Motor neuron (in vitro differentiated cells): ENCODE data around the gene VPS13D. TPM values are rescaled to one million over a fixed set of nuclear protein-coding genes. Genes with fewer than 3 reads are reported as not detected.
A peak's percentile ranks its signal among the peaks of the same experiment; 100 is the strongest.

Experiments
- ATAC-seq, 8 experiments: fragments of 200-7000 bp; cut with Tn5 transposase; replicated peaks in 6 of 8; 2 replicates each; pipeline ENCODE4 v1.8.0; 2021; ENCODE audit warnings: mild to moderate bottlenecking in 8 of 8, moderate library complexity in 8 of 8
- H3K27ac ChIP-seq, 2 donors: fragments of 250-450 bp; sonication (Bioruptor Pico); 2 replicates each; pipeline ENCODE4 v1.9.0; 2021; ENCODE audit warnings: antibody characterized with exemption in 2 of 2, mild to moderate bottlenecking in 2 of 2, moderate library complexity in 1 of 2
- H3K4me1 ChIP-seq, 2 donors: fragments of 250-450 bp; sonication (Bioruptor Pico); replicated peaks in 1 of 2; 2 replicates each; pipeline ENCODE4 v1.6.1; 2021; ENCODE audit warnings: antibody characterized with exemption in 2 of 2, mild to moderate bottlenecking in 2 of 2, moderate library complexity in 1 of 2
- H3K4me3 ChIP-seq, 5 donors: fragments of 250-450 bp; sonication (Bioruptor Pico); 2 replicates each; pipeline ENCODE4 v1.9.0; 2021; ENCODE audit warnings: antibody characterized with exemption in 5 of 5, mild to moderate bottlenecking in 5 of 5, moderate library complexity in 4 of 5
- WGBS, 10 experiments: fragments of 450-650 bp; shearing (Covaris generic); methylation state at CpG; one replicate each; pipeline ENCODE4 v1.0.0; 2022; 5-methylcytosine and 5-hydroxymethylcytosine counted together
- in situ Hi-C, 9 experiments: fragments of 400-800 bp; cut with MboI; loops; one replicate each; pipeline ENCODE4 v1.15.0; 2021; ENCODE audit warnings: low sequenced_read_pairs in 9 of 9, low pct_unique_long_range_greater_than_20kb in 2 of 9; ENCODE audit not compliant: unreplicated experiment in 9 of 9
- total RNA-seq, 8 experiments: library from RNA; unstranded; fragments of 300-600 nt; gene quantifications; 2 replicates each; pipeline versions ENCODE4 v1.2.3 to v1.2.4, GENCODE V29; 2022

Gene VPS13D
- total RNA-seq, 8 experiments from 2014 or later: 18.7 to 130 (median 34.7) TPM

DNA sequence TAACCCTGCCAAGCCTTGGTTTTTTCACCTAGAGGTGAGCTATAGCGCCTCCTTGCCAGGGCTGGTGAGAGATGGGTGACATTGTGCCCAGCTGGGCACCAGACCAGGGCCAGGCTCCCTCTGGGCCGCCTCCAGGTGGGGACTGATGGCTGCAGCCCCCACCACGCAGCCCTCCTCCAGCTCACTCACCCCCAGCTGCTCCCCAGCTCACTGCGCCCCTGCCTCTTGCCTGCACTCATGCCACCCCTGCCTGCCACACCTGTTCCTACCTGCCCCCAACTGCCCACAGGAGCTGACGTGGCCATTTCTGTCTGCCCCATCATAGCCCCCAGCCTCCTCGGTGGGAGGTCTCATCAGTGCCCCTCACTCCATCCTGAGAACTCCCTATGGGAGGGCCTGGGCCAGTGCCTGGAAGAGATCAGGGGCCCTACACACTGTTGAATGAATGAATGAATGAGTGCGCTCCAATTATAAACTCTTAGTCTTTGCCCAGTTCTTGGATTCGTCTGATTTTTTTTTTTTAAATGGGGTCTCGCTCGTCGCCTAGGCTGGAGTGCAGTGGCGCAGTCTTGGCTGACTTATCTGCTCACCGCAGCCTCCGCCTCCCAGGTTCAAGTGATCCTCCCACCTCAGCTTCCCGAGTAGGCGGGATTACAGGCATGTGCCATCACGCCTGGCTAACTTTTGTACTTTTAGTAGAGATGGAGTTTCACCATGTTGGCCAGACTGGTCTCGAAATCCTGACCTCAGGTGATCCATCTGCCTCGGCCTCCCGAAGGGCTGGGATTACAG, 26.4 kb upstream of the VPS13D start:
- Histone ChIP-seq H3K27ac (no peak overlapping the region), H3K4me1 (peaks cover 11 to 25% of the 10 kb centered on the region in 2 donors), H3K4me3 (no peak overlapping the region)
- ATAC-seq: no peak
- in situ Hi-C loops: loop anchor here in 5 of 9 experiments (10.0 to 25.0 kb wide), 3 partner anchors 79 to 366 kb away; partner anchors contain the start of gene NPPA (in 1 of the 5)
- WGBS, 10 experiments: 65 to 97% (median 87%) methylated on average over 2 to 13 of the region's 20 CpGs; no CpG with 5 or more reads in 3 of the 10 experiments

DNA sequence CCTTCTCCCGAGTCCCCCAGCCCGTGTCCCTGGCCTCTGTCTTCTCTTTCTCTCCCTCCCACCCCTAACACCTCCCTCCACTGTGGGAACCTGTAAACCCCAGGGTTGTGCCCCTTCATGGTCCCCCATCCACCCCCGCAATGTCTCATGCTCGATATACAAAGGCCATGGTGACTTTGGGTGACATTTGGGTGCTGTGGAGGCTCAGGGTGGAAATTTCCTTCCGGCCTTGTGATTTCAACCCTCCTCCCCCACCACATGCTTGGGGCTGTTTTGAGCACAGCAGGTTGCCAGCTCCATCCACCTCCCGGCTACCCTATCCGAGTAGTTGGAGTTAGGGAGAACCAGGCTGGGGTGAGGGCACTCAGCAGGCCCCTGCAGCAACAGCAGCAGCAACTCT, 25.7 kb upstream of the VPS13D start:
- Histone ChIP-seq H3K4me3 (no peak overlapping the region), H3K4me1 (peaks cover 8 to 24% of the 10 kb centered on the region in 2 donors), H3K27ac (no peak overlapping the region)
- no peak for ATAC-seq
- in situ Hi-C loops: loop anchor here in 5 of 9 experiments (10.0 to 25.0 kb wide), 3 partner anchors 79 to 367 kb away; partner anchors contain the start of gene NPPA (in 1 of the 5)
- 67 to 100% (median 80%) methylated on average over 1 to 2 of the region's 7 CpGs; no CpG with 5 or more reads in 5 of the 10 experiments for WGBS, 10 experiments

DNA sequence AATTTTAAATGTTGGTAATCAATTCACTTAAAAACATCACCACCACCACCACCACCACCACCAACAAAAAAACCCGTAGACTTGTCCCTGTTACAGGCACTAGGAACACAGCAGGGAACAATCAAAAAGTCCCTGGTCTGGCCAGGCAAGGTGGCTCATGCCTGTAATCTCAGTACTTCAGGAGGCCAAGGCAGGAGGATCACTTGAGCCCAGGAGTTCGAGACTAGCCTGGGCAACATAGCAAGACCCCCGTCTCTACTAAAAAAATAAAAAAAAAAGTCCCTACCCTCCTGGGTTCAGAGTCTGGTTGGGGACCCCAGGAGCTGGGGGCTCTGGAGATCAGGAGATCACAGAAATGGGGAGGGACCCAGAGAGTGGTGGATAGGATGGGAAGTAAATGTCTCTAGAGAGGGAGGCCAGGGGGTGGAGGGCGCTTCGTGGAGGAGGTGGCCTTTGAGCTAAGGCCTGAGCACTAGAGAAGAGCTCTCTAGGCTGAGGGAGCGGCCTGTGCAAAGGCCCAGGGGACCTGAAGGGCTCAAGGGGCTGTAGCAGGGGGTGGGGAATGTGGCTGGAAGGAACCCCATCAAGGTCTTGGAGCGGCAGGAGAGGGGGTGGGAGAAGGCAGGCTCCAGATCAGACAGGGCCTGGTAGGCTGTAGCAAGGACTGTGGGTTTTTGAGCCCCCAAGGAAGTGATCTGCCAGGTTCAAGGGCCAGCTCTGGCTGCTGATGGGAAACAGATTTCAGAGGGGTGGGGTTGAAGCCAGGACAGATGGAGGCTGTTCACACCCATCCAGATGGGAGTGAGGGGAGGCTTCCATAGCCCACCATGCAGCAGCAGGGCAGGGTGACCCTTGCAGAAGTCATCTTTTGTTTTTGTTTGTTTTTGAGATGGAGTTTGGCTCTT, 24.8 kb upstream of the VPS13D start:
- Histone ChIP-seq H3K4me1 (peaks cover 9 to 15% of the 10 kb centered on the region in 2 donors), H3K27ac (no peak overlapping the region), H3K4me3 (no peak overlapping the region)
- in situ Hi-C loops: loop anchor here in 5 of 9 experiments (5.0 to 25.0 kb wide), 4 partner anchors 78 to 368 kb away; partner anchors contain the start of gene NPPA (in 1 of the 5)
- ATAC-seq: no peak
- WGBS, 10 experiments: 80 to 95% (median 90%) methylated on average over 1 to 5 of the region's 7 CpGs; no CpG with 5 or more reads in 6 of the 10 experiments

DNA sequence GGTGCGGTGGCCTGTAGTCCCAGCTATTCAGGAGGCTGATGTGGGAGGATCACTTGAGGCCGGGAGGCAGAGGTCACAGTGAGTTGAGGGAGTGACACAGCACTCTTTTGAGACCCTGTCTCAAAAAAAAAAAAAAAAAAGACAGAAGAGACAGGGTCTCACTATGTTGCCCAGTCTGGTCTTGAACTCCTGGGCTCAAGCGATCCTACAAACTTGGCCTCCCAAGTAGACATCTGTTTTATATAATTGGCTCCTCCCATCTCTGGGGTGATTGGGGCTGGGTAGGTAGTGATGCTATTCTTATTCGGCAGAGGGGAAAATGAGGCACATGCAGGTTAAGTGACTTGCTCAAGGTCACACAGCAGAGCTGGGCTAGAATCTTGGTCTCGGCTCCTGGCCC, 23.6 kb upstream of the VPS13D start:
- 86 to 100% (median 96%) methylated on average over 4 to 5 of the region's 5 CpGs; no CpG with 5 or more reads in 7 of the 10 experiments for WGBS, 10 experiments
- Histone ChIP-seq H3K4me1 (peaks cover 11 to 12% of the 10 kb centered on the region in 2 donors), H3K4me3 (no peak overlapping the region), H3K27ac (no peak overlapping the region)
- in situ Hi-C loops: loop anchor here in 5 of 9 experiments (5.0 to 25.0 kb wide), 4 partner anchors 79 to 369 kb away; partner anchors contain the start of gene NPPA (in 1 of the 5)
- no peak for ATAC-seq

DNA sequence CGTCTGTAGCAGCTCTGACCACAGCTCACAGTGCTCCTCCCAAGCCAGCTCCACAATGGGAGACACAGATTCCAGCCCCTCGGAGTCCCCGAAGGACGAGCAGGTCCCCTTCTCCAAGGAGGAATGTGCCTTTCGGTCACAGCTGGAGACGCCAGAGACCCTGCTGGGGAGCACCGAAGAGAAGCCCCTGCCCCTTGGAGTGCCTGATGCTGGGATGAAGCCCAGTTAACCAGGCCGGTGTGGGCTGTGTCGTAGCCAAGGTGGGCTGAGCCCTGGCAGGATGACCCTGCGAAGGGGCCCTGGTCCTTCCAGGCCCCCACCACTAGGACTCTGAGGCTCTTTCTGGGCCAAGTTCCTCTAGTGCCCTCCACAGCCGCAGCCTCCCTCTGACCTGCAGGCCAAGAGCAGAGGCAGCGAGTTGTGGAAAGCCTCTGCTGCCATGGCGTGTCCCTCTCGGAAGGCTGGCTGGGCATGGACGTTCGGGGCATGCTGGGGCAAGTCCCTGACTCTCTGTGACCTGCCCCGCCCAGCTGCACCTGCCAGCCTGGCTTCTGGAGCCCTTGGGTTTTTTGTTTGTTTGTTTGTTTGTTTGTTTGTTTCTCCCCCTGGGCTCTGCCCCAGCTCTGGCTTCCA, 22.9 kb upstream of the VPS13D start:
- Histone ChIP-seq H3K4me3 (no peak overlapping the region), H3K27ac (no peak overlapping the region), H3K4me1 (peaks cover 11 to 12% of the 10 kb centered on the region in 2 donors)
- in situ Hi-C loops: loop anchor here in 5 of 9 experiments (5.0 to 25.0 kb wide), 4 partner anchors 80 to 370 kb away; partner anchors contain the start of gene NPPA (in 1 of the 5)
- ATAC-seq: no peak
- 47 to 91% (median 70%) methylated on average over 2 to 12 of the region's 17 CpGs; no CpG with 5 or more reads in 2 of the 10 experiments for WGBS, 10 experiments

DNA sequence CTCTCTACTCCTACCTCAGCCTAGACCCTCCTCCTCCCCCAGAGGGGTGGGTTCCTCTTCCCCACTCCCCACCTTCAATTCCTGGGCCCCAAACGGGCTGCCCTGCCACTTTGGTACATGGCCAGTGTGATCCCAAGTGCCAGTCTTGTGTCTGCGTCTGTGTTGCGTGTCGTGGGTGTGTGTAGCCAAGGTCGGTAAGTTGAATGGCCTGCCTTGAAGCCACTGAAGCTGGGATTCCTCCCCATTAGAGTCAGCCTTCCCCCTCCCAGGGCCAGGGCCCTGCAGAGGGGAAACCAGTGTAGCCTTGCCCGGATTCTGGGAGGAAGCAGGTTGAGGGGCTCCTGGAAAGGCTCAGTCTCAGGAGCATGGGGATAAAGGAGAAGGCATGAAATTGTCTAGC, 21.6 kb upstream of the VPS13D start:
- peaks cover 11 to 12% of the 10 kb centered on the region in 2 donors for H3K4me1 ChIP-seq
- in situ Hi-C loops: loop anchor here in 5 of 9 experiments (5.0 to 25.0 kb wide), 4 partner anchors 81 to 371 kb away; partner anchors contain the start of gene NPPA (in 1 of the 5)
- WGBS, 10 experiments: 29 to 100% (median 90%) methylated on average over 1 to 5 of the region's 6 CpGs; no CpG with 5 or more reads in 7 of the 10 experiments
- no peak overlapping the region for H3K27ac ChIP-seq
- H3K4me3 ChIP-seq: no peak overlapping the region
- no peak for ATAC-seq

DNA sequence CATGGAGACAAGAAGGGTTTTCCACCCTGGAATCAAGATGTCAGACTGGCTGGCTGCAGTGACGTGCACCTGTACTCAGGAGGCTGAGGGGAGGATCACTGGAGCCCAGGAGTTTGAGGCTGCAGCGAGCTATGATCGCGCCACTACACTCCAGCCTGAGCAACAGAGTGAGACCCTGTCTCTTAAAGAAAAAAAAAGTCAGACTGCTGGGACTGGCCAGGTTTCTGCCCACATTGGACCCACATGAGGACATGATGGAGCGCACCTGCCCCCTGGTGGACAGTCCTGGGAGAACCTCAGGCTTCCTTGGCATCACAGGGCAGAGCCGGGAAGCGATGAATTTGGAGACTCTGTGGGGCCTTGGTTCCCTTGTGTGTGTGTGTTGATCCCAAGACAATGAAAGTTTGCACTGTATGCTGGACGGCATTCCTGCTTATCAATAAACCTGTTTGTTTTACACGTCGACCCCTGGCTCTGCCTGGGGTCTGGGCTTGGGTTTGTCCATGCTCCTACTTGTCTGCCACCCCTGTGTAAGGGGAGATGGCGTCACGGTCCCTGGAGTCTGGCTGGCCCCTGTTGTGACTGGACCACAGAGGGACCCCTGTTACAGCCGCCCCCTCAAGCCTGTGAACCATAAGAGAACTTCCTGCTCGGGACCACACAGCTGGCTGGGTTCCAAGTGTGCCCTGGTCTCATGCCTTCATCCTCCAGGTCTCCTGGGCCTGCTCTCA, 20.9 kb upstream of the VPS13D start:
- 0 to 65% (median 15%) methylated on average over 1 to 6 of the region's 14 CpGs; no CpG with 5 or more reads in 1 of the 10 experiments for WGBS, 10 experiments
- in situ Hi-C loops: loop anchor here in 5 of 9 experiments (5.0 to 25.0 kb wide), 4 partner anchors 82 to 372 kb away; partner anchors contain the start of gene NPPA (in 1 of the 5)

DNA sequence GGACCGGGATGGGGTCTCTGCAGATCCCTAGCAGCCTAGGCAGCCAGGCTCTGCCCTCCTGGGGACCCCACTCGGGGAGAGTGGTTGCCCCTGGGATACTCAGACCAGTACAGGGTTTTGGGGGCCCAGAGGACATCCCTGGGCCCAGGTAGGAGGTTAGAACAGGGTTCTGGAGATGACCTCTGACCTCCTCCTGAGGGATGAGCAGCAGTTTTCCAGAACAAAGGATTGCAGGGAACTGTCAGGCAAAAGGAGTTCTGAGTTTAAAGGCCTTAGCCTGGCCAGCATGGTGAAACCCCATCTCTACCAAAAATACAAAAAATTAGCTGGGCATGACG, 20.4 kb upstream of the VPS13D start:
- Histone ChIP-seq H3K4me1 (peaks cover 11 to 12% of the 10 kb centered on the region in 2 donors), H3K27ac (no peak overlapping the region), H3K4me3 (no peak overlapping the region)
- 40 to 83% (median 76%) methylated on average over 1 to 2 of the region's 3 CpGs; no CpG with 5 or more reads in 4 of the 10 experiments for WGBS, 10 experiments
- ATAC-seq: no peak
- in situ Hi-C loops: loop anchor here in 5 of 9 experiments (5.0 to 25.0 kb wide), 4 partner anchors 82 to 372 kb away; partner anchors contain the start of gene NPPA (in 1 of the 5)

More for the DNA sequence above, 20.9 kb upstream of the VPS13D start:
- no peak overlapping the region for H3K27ac ChIP-seq
- peaks cover 11 to 12% of the 10 kb centered on the region in 2 donors for H3K4me1 ChIP-seq
- no peak overlapping the region for H3K4me3 ChIP-seq
- ATAC-seq: peak; percentile 91 to 99 (median 94)

DNA sequence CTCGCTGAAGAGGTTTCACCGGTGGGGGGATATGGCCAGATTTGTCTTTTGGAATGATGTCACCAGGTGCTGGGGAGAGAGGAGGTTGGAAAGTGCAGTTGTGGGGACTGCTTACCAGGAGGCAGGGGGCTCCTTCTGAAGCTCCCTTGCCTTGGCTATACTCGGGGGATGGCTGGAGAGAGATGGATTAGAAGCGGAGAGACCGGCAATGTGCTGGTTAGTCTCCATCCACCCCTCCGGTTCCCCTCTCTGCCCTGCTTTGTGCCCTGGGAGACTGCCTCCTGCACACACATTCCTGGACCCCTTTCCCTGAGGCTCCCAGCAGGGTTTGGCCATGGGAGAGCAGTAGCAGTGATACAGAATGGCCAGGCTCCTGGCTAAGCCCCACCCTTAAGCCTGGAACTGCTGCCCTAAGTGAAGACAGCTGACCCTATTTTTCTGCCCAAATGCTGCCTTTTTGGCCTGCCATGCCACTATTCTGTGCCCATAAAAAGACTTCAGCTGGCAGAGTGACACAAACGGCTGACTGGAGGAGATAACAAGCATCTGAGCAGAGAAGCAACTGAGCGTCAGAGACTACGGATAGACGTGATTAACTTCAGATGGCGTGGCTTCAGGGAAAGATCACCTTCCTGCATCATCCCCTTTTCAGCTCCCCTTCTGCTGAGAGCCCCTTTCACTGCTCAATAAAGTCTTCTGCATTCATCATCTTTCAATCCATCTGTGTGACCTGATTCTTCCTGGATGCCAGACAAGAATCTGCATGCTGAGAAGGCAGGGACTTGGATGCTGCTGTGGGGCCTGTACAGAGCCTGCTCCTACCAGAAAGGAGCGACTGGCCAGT, 14.5 kb upstream of the VPS13D start:
- no peak for ATAC-seq
- H3K4me3 ChIP-seq: no peak overlapping the region
- 73 to 100% (median 85%) methylated on average over 1 to 11 of the region's 12 CpGs; no CpG with 5 or more reads in 3 of the 10 experiments for WGBS, 10 experiments
- no peak overlapping the region for H3K27ac ChIP-seq
- in situ Hi-C loops: loop anchor here in 4 of 9 experiments (10.0 to 25.0 kb wide), 3 partner anchors 91 to 378 kb away; partner anchors contain the start of gene NPPA (in 1 of the 4)
- peaks cover 0 to under 1% of the 10 kb centered on the region in 2 donors for H3K4me1 ChIP-seq

DNA sequence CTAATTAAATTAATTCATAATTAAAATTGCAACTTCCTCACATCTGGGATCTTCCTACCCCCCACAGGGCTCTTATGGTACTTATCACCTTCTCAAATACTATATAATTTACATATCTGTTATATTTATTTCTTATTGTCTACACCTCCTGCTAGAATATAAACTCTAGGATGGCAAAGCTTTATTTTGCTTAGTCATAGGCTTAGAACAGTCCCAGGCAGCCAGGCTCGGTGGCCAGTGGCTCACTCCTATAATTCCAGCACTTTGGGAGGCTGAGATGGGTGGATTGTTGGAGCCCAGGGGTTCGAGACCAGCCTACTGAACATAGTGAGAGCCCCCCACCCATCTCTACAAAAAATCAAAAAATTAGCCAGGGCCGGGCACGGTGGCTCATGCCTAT, 10.0 kb upstream of the VPS13D start:
- 67 to 100% (median 88%) methylated on average over 1 to 3 of the region's 4 CpGs; no CpG with 5 or more reads in 4 of the 10 experiments for WGBS, 10 experiments
- H3K27ac ChIP-seq: no peak overlapping the region
- no peaks in the 10 kb centered on the region for H3K4me1 ChIP-seq
- no peak overlapping the region for H3K4me3 ChIP-seq
- in situ Hi-C loops: loop anchor here in 4 of 9 experiments (10.0 to 25.0 kb wide), 3 partner anchors 95 to 382 kb away; partner anchors contain the start of gene NPPA (in 1 of the 4)
- no peak for ATAC-seq
